Stimulated activated CD4-positive, alpha-beta T cell treated with anti-CD3 and anti-CD28 coated beads, TNF-alpha, amount 100 ng/mL, for 1 hour (primary cell): ENCODE results near the gene HLA-DRB1.
"Not testable (repeated sequence)": the region's sequence is repeated elsewhere in the genome, so short reads cannot be mapped to it uniquely, and the experiment has no call there.

Source experiments
- DNase-seq, 3 donors: peaks; one replicate each; pipeline ENCODE4 v3.0.0-alpha.2; 2020; ENCODE audit warnings: low read depth in 3 of 3, low spot score in 1 of 3

The HLA-DRB1 gene

DNA sequence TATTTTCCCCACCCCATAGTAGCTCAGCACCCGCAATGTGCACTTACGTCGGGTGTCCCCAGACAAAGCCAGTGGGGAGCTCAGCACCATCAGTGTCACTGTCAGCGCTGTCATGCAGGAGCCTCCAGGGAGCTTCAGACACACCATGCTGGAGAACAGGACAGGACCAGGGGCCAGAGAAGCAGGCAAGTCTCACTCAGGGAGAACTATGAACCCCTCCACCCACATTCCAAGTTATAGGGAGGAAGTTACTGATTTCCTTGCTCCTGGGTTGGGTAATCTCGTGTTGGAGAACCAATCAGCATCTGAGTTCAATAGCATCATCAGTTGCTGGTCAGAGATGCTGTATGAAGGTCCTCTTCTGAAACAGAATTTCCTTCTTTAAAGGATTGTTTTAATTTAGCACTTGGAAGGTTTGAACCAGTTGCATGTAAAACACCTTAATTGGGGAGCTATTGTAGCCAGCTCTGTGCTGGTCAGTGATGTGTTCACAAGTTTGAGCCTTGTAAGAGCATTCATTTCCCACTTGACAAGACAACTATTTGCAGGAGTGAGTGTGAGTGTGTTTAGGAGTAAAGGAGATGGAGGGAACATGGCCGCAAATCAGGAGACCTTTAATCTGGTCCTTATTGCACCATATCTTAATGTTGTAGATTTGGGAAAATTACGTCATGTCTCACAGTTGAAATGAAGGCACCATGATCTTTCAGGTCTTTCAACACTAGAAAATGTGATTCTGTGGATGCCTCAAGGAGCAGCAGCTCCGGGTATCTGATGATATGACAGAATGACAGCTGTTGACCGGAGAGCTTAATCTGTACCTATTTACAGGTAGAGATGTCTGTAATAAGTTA lies at the start of gene HLA-DRB1:
Gene HLA-DRB1, minus strand, starts transcription at position 253 of the 854 bp plus-strand sequence. Its CDS starts 106 bp downstream, at position 147.
- no peak for DNase-seq

DNA sequence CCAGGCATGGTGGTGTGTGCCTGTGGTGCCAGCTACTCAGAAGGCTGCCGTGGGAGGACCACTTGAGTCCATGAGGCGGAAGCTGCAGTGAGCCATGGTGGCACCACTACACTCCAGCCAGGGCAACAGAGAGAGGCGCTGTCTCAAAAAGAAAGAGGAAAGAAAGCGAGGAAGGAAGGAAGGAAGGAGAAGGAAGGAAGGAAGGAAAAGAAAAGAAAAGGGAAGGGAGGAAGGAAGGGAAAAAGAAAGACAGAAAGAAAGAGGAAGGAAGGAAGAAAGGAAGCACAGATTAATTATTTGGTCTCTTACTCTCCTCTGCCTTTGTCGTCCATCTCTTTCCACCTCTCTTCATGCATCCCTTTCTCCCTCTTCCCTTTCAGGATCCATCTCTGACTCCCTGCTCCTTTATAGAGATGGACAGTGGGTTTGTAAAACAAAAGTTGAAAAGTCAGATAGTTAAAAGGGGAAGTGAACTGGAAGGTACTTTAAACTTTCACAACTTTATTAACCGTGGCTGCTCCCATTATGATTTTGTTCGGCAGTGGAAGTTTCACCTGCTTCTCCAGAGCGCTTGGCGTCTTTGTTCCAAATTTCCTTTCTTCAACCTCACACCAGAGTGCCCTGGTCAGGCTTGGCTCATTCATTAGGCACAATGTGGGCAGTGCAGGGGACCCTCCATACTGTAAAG lies 49.0 kb upstream of the HLA-DRB1 start:
- DNase-seq: no peak

DNA sequence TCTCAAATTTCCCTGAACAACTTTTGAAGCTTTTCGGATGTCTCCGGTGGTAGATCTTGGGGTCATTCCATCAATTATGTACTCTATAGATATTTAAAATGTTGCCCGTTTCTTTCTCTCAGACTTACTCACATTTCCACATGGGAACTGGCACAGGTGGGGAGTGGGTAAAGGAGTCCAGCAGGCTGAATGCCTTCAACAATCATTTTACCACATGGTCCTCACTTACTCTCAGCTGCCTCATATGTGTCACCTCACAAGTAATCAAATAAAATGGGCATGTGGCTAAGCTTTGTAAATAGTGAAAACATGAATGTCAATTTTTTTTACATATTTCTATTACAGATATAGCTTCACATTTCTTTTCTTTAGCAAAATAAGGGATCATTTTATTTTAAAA lies 48.2 kb upstream of the HLA-DRB1 start:
- no peak for DNase-seq

DNA sequence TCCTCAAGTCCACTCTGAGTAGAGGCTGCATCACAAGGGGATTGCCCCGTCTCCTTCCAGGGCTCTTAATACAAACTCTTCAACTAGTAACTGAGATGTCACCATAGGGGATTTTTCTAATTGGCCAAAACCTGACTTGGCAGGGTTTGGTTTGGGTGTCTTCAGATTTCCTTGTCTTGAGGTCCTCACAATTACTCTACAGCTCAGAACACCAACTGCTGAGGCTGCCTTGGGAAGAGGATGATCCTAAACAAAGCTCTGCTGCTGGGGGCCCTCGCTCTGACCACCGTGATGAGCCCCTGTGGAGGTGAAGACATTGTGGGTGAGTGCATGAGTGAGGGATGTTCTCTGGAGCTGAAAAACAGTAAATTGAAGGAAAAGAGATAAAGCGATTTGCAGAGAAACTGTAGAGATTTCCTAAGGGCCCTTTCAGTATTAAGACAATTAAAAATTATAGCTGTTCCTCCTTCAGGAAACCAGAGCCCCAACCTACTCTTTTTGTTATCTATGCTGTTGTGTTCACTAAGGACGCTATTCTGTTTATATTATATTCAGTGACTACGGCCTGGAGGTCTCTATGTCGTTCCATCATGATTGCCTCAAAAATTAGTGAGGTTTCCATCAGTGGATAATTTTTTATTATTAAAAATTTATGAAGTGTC lies 47.7 kb upstream of the HLA-DRB1 start, which contains the start of gene HLA-DQA1:
Gene HLA-DQA1, plus strand, starts transcription at position 188 of the 662 bp plus-strand sequence. Its CDS starts 53 bp downstream, at position 241.
- DNase-seq: no peak

DNA sequence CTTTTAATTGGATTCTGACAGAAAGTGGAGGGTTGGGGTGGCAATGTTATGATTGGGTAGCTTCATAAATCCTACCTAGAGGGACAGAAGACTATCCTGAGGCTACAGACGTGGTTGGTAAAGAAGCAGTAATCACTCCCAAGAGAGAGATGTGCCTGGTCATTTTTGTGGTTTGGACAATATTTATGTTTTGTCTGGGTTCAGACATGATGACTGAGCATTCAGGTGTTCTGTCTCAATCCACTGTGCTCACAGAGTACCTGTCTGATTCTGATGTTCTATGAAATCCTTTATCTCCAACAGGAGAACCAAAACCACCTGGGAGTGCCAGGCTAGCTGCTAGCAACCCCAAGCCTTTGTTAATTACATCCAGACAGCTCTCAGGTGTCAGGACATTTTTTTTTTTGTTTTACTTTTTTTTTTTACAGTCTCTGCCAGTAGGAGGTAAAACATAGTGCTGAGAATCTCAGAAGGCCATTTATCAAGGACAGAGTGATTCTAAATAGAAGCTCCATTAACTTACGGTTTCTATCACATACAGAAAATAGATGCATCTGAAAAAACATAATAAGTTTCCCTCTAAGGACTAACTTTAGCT lies 46.0 kb upstream of the HLA-DRB1 start:
- no peak for DNase-seq

DNA sequence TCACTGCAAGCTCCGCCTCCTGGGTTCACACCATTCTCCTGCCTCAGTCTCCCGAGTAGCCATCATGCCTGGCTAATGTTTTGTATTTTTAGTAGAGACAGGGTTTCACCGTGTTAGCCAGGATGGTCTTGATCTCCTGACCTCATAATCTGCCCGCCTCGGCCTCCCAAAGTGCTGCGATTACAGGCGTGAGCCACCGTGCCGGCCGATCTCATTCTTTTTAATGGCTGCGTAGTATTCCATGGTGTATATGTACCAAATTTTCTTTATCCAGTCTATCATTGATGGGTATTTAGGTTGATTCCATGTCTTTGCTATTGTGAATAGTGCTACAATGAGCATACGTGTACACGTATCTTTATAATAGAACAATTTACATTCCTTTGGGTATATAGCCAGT lies 40.1 kb upstream of the HLA-DRB1 start:
- not testable (repeated sequence) for DNase-seq

DNA sequence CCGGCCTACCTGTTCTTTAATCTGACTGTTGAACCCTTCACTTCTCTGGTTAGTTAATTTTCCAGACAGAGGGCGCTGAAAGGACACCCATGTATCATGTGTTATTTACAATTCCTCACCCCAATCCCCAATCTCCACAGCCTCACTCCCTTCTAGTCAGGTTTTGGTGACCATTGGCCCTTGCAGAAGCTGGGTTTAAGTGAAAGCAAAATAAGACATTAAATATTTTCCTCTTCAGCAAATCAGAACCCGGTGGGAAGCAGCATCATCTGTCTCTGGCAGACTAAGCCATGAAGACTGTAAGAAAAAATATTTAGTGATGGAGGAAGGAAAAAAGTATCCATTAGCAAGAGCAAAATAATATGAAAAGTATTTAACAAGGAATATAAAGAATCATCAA lies 38.2 kb upstream of the HLA-DRB1 start:
- DNase-seq: no peak

DNA sequence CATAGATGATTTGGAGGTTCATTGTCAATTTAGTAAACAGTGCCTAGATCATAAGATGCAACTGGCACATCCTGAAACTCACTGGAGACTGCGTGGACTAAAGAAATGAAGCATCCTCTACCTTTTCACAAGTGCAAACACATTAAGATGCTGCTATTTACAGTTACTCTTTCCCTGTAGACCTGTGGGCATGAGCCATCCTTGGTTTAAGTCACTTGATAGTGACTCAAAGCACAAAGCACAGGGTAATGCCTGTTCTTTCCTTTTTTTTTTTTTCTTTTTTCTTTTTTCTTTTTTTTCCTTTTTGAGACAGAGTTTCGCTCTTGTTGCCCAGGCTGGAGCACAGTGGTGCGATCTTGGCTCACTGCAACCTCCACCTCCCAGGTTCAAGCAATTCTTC lies 37.6 kb upstream of the HLA-DRB1 start:
- no peak for DNase-seq

DNA sequence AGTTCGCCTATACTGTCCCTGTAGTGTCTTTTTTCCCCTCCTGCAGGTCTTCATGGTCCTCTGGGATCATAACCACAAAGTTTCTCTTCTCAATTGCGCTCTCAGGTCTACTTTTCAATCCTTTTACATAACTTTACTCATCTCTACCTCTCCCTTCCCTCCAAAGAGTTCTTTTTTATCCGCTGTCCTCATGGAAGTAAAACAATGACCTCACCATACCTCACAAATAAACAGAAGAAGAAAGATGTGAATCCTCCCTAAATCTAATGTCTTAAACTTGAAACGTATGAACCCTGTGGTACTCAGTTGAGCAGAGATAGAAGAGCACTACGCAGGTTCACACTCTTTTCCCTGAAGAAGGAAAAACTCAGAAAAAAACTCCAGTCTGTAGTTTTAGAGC lies 35.5 kb upstream of the HLA-DRB1 start:
- no peak for DNase-seq

DNA sequence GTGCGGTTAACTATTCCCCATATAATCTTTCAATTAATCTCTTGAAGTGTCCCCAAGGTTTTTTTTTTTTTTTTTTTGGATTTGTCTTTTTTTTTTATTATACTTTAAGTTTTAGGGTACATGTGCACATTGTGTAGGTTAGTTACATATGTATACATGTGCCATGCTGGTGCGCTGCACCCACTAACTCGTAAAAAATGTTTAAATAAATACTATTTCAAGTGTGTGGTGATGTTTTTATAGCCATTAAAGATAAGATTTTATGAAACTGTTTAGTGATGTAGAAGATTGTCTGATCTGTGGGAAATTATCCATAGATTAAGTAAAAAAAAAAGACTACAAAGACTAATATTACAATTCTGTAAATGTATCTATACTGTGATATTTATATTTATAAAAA lies 34.9 kb upstream of the HLA-DRB1 start:
- DNase-seq: no peak

DNA sequence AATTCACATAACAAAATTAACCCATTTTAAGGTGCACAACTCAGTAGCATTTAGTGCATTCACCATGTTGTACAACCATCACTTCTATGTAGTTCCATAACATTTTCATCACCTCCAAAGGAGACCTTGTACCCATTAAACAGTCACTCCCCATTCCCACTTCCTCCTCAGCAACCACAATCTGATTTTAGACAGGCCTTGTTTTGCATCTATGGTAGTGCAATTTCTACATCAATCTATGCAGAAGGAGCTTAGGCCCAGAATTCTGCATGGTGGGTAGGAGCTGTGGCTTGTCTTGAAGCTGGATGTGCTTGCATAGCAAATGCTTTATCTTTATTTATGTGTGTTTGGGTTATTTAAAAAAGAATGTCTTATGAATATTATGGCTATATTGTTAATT lies 34.0 kb upstream of the HLA-DRB1 start:
- DNase-seq: no peak

DNA sequence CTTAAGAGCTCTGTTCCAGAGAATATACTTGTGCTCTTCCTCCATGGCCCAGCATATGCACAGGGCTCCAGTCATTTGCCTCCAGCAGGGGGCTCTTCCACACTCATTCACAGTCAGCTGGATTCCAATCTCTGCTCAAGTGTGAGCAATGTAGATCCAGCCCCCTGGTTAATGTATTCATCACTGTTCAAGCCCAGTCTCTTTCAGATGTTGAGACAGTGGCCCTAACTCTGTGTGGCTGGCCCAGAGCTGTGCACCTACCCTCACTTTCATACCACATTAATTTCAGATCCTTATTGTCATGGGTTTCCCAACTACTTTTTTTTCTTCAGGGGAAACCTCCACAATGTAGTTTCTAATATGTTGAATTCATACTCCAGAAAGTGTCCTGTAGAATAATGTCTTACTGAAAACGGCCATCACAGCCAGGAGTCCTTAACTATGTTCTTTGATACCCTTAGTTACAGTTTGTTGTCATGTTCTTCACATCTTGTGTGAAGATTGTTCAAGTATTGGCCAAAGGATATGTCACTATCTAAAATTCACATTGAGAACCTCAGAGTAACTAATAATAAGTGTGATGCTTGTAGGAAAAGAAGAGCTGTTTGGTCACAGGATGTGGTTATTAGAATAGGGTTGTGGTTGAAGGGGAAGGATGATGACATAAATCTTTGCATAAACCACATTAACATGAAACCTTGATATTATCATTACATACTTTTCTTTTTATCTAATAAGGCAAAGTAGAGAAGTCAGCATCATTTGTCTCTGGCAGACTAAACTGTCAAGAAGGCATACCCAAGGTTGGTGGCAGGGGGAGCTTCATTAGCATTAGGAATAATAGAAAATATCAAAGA lies 33.1 kb upstream of the HLA-DRB1 start:
- DNase-seq: no peak

DNA sequence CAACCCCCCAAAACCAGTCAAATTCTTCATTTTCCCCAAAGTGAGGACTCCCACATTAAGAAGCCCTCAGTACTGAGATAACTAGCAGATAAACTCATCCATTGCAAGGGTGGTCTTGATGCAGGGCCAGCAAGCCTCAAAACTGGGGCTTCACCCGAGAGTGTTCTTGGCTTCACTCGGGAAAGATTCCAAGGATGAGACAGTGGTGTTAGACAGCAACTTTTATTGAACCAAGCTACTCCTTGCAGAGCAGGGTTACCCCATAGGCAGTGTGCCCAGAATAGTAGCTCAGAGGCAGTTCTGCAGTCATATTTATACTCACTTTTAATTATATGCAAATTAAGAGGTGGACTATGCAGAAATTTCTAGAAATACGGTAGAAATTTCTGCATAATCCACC lies 31.7 kb upstream of the HLA-DRB1 start:
- no peak for DNase-seq

DNA sequence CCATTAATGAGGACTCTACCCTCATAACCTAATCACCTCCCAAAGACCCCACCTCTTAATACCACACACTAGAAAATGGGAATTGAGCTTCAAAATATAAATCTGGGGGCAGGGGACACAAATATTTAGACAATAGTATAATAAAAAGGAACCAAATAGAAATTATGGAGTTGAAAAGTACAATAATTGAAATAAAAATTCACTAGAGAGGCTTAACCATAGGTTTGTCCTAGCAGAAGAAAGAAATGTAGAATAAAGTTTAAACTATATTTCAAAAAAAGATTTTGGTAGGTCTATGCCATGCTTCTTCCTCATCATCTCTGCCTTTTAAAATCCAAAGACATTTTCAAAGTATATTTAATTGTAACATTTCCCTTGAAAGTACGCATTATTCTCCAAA lies 28.1 kb upstream of the HLA-DRB1 start:
- no peak for DNase-seq

DNA sequence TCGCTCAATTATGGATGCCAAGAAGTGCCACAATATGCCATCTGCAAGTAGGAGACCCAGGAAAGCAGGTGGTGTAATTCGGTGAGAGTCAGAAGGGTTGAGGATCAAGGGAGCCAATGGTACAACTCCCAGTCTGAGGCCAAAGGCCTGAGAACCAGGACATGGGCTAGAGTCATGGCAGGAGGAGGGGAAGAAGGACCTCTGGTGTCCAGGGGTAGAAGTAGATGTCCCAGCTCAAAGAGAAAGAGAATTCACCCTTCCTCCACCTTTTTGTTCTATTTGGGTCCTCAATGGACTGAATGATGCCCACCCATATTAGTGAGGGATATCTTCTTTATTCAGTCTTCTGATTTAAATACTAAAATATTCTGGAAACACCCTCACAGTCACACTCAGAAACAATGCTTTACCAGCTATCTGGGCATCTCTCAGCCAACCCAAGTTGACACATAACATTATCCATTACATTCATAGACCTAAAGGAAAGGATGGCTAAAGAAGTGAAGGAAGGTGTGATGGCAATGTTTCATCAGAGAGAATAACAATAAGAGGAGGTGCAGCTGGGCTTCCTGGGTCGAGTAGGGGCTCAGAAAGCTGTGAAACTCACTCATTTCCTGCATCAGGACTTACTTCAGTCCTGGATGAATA lies 26.4 kb upstream of the HLA-DRB1 start:
- DNase-seq: no peak

DNA sequence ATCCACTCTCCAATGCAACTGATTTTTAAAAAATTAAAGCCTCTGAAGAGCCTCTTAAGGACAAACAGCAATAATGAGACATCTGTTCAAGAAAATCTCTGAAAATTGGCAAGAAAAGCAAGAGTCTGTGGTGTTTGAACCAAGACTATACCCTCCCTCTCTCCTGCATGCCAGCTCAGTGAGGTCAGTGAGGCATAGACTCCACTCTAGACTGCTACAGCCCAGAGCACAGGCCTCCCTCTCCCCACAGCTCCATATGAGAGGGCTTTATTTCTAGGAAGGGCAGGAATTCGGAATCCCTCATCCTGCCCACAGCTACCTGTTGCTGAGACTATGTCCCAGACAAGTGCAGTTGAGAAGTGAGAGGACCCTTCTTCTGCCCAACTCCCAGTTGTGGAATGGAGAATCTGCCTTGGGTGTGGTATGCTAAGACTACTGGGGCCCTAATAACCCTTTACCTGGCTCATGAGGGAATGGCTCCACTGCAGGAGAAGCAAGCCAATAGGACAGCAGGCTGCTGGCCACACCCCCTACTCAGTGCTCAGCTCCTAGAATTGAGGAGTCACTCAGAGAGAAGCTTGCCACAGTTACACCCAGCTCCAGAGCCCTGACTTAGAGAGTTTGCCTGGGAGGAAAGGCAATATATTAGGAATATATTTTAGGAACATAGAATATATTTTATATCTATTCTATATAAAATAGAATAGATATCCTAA lies 24.9 kb upstream of the HLA-DRB1 start:
- no peak for DNase-seq

DNA sequence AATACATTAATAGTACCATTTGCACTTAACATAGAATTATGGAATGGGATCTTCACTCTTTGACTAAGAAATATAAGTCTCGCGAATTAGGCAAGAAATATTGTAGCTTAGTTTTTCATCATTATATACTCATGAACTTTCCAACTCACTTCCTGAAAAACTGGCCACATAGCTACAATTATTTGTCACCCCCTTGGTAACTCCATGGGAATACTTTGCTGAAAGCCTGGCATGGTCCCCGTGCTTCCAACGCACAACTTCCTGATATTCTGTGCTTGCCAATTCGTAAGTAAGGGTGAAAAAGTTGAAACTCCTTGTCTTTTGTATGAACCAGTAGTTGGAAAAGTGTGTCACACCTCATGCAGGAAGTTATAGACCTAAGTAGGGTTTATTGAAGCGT lies 23.8 kb upstream of the HLA-DRB1 start:
- no peak for DNase-seq

DNA sequence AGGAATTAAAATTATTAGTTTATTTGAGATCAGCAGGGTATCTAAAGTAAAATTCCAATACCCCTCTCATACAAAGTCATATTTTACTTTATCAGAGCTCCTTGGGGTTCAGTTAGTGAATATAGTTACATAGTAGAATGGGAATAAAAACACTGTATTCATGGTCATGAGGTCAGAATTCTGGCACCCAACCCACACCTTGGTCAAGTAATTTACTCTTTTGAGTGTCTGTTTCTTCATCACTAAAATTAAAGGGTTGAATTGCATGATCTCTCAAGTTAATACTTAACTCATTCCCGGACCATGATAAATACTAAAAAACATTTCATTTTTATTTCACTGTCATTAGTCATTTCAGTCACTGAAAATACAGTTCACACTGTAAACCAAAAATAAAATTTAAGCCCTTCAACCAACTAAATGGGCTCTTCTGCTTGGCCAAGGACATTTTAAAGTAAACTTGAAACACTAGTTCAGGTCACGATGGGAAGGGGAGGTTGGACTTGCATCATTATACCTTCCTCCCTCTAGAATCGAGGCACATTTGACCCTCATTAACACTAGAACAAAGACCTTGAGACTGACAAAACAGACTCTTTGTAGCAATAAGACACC lies 21.1 kb upstream of the HLA-DRB1 start:
- DNase-seq: no peak
